Brain microvascular endothelial cell (primary cell): Measurements from ENCODE around the gene DERL3.

ENCODE experiments used
- DNase-seq: peaks from one replicate; pipeline ENCODE4 v3.0.0-alpha.2; 2020
- H3K27ac ChIP-seq: fragments of 250-450 bp; sonication (Bioruptor Pico); 2 replicates; pipeline ENCODE4 v1.5.1; 2020; ENCODE audit warnings: mild to moderate bottlenecking, moderate library complexity
- H3K27me3 ChIP-seq: fragments of 250-450 bp; sonication (Bioruptor Pico); replicated peaks from 2 replicates; pipeline ENCODE4 v1.5.1; 2020; ENCODE audit warnings: mild to moderate bottlenecking
- H3K36me3 ChIP-seq: fragments of 250-450 bp; sonication (Bioruptor Pico); replicated peaks from 2 replicates; pipeline ENCODE4 v1.5.1; 2020; ENCODE audit warnings: mild to moderate bottlenecking
- H3K4me3 ChIP-seq: 2 replicates; pipeline ENCODE4 v1.5.1; 2011; ENCODE audit warnings: low read depth, mild to moderate bottlenecking, control low read depth, low read length, moderate library complexity
- CTCF ChIP-seq: IDR thresholded peaks from 2 replicates; pipeline ENCODE4 v1.5.1; 2011; ENCODE audit warnings: low read depth, mild to moderate bottlenecking, moderate library complexity, low read length, control low read depth, inconsistent platforms; ENCODE audit errors: missing control alignments
- in situ Hi-C: cut with HindIII; loops from 2 replicates; pipeline ENCODE4 v1.10.0; 2017; ENCODE audit warnings: low sequenced_read_pairs, low pct_ligation_motif_present

The DERL3 gene

GRCh38 chr22:23834793-23835483 is 3.9 kb downstream of the DERL3 start:
- in situ Hi-C loops, result no loop called here
- no peak for DNase-seq
- H3K36me3 ChIP-seq, result peaks cover 22% of the 10 kb centered on the region
- no peaks in the 10 kb centered on the region for H3K27me3 ChIP-seq
- H3K27ac ChIP-seq, result no peak overlapping the region
- H3K4me3 ChIP-seq, result no peak overlapping the region
- no peak for TF ChIP-seq CTCF

GRCh38 chr22:23834406-23834792 is 4.4 kb downstream of the DERL3 start:
- Histone ChIP-seq H3K4me3 (no peak overlapping the region), H3K27me3 (no peaks in the 10 kb centered on the region), H3K36me3 (peaks cover 22% of the 10 kb centered on the region), H3K27ac (no peak overlapping the region)
- DNase-seq, result no peak
- no peak for TF ChIP-seq CTCF
- in situ Hi-C loops, result no loop called here

- in situ Hi-C loops, result no loop called here
- Histone ChIP-seq H3K27me3 (no peaks in the 10 kb centered on the region), H3K27ac (no peak overlapping the region), H3K36me3 (peaks cover 22% of the 10 kb centered on the region), H3K4me3 (no peak overlapping the region)
- DNase-seq, result no peak
- no peak for TF ChIP-seq CTCF
Measured at GRCh38 chr22:23833911-23834317, 4.9 kb downstream of the DERL3 start.

GRCh38 chr22:23833017-23833751 is 5.6 kb downstream of the DERL3 start:
- in situ Hi-C loops, result no loop called here
- Histone ChIP-seq H3K27ac (no peak overlapping the region), H3K36me3 (peaks cover 27% of the 10 kb centered on the region), H3K4me3 (no peak overlapping the region), H3K27me3 (no peaks in the 10 kb centered on the region)
- no peak for TF ChIP-seq CTCF
- no peak for DNase-seq

GRCh38 chr22:23832226-23833016 is 6.4 kb downstream of the DERL3 start:
- in situ Hi-C loops, result no loop called here
- Histone ChIP-seq H3K4me3 (no peak overlapping the region), H3K27me3 (no peaks in the 10 kb centered on the region), H3K27ac (no peak overlapping the region), H3K36me3 (peaks cover 33% of the 10 kb centered on the region)
- no peak for DNase-seq
- no peak for TF ChIP-seq CTCF
